ENCODE measurements around the gene RBKS.

DNA sequence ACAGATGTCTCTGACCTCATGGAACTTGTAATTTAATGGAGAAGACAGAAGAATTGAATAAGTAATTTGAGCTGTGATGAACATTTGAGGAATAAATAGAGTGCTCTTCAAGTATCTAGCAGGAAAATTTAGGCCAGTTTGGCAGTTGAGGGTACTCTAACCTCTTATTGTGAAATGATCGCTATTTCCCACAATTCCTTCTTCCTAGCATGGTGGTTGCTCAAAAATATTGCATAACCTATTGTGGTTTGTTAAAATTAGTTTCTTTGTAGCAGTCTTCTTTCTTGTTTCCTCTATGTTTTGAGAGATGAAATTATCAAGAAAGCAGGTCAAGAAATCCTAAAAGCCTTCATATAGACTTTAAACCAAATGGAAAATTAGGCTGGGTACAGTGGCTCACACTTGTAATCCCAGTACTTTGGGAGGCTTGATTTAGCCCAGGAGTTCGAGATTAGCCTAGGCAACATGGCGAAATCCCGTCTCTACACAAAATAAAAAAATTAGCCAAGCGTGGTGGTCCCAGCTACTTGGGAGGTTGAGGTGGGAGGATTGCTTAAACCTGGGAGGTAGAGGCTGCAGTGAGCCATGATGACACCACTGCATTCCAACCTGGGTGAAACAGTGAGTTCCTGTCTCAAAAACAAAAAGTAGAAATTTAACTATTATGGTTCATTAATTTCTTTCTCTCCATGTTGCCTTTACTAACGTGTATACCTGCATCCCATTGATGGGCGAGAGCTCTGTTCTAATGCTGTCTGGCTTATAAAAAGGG, 58.7 kb downstream of the RBKS start:
- TF ChIP-seq, protein P1, sequence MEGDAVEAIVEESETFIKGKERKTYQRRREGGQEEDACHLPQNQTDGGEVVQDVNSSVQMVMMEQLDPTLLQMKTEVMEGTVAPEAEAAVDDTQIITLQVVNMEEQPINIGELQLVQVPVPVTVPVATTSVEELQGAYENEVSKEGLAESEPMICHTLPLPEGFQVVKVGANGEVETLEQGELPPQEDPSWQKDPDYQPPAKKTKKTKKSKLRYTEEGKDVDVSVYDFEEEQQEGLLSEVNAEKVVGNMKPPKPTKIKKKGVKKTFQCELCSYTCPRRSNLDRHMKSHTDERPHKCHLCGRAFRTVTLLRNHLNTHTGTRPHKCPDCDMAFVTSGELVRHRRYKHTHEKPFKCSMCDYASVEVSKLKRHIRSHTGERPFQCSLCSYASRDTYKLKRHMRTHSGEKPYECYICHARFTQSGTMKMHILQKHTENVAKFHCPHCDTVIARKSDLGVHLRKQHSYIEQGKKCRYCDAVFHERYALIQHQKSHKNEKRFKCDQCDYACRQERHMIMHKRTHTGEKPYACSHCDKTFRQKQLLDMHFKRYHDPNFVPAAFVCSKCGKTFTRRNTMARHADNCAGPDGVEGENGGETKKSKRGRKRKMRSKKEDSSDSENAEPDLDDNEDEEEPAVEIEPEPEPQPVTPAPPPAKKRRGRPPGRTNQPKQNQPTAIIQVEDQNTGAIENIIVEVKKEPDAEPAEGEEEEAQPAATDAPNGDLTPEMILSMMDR (IDR thresholded peaks at IDR 0.05; ENCODE audit: insufficient read depth, low read length), result no peak
- TF ChIP-seq REST (IDR thresholded peaks at IDR 0.05; ENCODE audit: insufficient replicate concordance, low read depth), result no peak

Measured in HL-60 (cell line).